ENCODE data around the gene PIP4K2A. TPM values are rescaled to one million over a fixed set of nuclear protein-coding genes. Genes with fewer than 3 reads are reported as not detected.

PIP4K2A gene
- total and polyA plus RNA-seq, 2 experiments from 2014 or later: 39.9 to 40.1 TPM

DNA sequence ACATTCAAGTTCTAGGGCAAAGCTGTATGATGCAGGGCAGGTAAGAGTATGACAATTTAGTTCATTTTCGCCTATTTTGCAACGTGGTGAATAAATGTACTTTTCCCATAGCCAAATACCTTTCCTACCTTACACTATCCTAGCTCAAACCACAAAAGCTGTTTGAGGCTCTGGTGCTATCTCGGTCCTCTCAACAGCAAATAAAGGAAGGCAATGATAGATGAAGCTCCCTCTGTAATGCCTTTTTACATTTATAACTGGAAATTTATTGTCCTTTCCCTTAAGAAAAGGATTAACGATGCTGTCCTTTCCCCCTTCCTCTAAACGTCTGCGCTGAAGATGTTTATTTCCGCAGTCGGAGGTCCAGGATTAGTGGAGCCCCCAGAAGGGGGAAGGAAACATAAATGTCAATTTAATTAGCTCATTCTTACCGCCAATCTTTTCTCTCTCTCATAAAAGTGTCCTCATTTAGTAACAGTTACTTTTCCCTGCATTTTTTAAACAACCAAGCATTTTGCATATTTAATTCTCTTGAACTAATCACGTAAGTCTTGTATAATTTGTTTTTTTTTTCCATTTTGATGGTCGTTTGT lies 114.6 kb downstream of the PIP4K2A start:
- no peaks in the 10 kb centered on the region; the same call in 2 of the 3 replicates for H3K36me3 Mint-ChIP-seq (ENCODE audit: low read depth)
- no peak overlapping the region for H2AFZ ChIP-seq

More for the DNA sequence above, 114.6 kb downstream of the PIP4K2A start:
- H3K4me2 ChIP-seq: no peak overlapping the region
- Mint-ChIP-seq H3K4me3 (no peak overlapping the region), H3K27me3 (ENCODE audit: insufficient read depth, low read depth, poor library complexity) (peaks cover 1% of the 10 kb centered on the region), H3K4me1 (peaks cover 25% of the 10 kb centered on the region), H3K9me3 (no peaks in the 10 kb centered on the region), H3K27ac (no peak overlapping the region)
- no peak for TF ChIP-seq POLR2AphosphoS5 (IDR thresholded peaks at IDR 0.05; ENCODE audit: low read depth)
- no peak for TF ChIP-seq EZH2 (IDR thresholded peaks at IDR 0.05; ENCODE audit: low read depth, unreplicated experiment)
- no peak for TF ChIP-seq ZNF331 (CRISPR knock-in tag; IDR thresholded peaks at IDR 0.05; ENCODE audit: low read depth)
- no peak for TF ChIP-seq STAT1 (IDR thresholded peaks at IDR 0.05; ENCODE audit: unreplicated experiment)
- TF ChIP-seq NANOG (IDR thresholded peaks at IDR 0.05; ENCODE audit: borderline replicate concordance): no peak
- no peak for TF ChIP-seq CREB1 (CRISPR knock-in tag; IDR thresholded peaks at IDR 0.05; ENCODE audit: low read depth)
- TF ChIP-seq, protein P1, sequence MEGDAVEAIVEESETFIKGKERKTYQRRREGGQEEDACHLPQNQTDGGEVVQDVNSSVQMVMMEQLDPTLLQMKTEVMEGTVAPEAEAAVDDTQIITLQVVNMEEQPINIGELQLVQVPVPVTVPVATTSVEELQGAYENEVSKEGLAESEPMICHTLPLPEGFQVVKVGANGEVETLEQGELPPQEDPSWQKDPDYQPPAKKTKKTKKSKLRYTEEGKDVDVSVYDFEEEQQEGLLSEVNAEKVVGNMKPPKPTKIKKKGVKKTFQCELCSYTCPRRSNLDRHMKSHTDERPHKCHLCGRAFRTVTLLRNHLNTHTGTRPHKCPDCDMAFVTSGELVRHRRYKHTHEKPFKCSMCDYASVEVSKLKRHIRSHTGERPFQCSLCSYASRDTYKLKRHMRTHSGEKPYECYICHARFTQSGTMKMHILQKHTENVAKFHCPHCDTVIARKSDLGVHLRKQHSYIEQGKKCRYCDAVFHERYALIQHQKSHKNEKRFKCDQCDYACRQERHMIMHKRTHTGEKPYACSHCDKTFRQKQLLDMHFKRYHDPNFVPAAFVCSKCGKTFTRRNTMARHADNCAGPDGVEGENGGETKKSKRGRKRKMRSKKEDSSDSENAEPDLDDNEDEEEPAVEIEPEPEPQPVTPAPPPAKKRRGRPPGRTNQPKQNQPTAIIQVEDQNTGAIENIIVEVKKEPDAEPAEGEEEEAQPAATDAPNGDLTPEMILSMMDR (conservative IDR thresholded peaks at IDR 0.05; ENCODE audit: low read depth in 2 of 2): no peak
- TF ChIP-seq JUNB (IDR thresholded peaks at IDR 0.05; ENCODE audit: unreplicated experiment): no peak
- TF ChIP-seq EZH2phosphoT487 (IDR thresholded peaks at IDR 0.05; ENCODE audit: unreplicated experiment): no peak
- TF ChIP-seq, protein P2, sequence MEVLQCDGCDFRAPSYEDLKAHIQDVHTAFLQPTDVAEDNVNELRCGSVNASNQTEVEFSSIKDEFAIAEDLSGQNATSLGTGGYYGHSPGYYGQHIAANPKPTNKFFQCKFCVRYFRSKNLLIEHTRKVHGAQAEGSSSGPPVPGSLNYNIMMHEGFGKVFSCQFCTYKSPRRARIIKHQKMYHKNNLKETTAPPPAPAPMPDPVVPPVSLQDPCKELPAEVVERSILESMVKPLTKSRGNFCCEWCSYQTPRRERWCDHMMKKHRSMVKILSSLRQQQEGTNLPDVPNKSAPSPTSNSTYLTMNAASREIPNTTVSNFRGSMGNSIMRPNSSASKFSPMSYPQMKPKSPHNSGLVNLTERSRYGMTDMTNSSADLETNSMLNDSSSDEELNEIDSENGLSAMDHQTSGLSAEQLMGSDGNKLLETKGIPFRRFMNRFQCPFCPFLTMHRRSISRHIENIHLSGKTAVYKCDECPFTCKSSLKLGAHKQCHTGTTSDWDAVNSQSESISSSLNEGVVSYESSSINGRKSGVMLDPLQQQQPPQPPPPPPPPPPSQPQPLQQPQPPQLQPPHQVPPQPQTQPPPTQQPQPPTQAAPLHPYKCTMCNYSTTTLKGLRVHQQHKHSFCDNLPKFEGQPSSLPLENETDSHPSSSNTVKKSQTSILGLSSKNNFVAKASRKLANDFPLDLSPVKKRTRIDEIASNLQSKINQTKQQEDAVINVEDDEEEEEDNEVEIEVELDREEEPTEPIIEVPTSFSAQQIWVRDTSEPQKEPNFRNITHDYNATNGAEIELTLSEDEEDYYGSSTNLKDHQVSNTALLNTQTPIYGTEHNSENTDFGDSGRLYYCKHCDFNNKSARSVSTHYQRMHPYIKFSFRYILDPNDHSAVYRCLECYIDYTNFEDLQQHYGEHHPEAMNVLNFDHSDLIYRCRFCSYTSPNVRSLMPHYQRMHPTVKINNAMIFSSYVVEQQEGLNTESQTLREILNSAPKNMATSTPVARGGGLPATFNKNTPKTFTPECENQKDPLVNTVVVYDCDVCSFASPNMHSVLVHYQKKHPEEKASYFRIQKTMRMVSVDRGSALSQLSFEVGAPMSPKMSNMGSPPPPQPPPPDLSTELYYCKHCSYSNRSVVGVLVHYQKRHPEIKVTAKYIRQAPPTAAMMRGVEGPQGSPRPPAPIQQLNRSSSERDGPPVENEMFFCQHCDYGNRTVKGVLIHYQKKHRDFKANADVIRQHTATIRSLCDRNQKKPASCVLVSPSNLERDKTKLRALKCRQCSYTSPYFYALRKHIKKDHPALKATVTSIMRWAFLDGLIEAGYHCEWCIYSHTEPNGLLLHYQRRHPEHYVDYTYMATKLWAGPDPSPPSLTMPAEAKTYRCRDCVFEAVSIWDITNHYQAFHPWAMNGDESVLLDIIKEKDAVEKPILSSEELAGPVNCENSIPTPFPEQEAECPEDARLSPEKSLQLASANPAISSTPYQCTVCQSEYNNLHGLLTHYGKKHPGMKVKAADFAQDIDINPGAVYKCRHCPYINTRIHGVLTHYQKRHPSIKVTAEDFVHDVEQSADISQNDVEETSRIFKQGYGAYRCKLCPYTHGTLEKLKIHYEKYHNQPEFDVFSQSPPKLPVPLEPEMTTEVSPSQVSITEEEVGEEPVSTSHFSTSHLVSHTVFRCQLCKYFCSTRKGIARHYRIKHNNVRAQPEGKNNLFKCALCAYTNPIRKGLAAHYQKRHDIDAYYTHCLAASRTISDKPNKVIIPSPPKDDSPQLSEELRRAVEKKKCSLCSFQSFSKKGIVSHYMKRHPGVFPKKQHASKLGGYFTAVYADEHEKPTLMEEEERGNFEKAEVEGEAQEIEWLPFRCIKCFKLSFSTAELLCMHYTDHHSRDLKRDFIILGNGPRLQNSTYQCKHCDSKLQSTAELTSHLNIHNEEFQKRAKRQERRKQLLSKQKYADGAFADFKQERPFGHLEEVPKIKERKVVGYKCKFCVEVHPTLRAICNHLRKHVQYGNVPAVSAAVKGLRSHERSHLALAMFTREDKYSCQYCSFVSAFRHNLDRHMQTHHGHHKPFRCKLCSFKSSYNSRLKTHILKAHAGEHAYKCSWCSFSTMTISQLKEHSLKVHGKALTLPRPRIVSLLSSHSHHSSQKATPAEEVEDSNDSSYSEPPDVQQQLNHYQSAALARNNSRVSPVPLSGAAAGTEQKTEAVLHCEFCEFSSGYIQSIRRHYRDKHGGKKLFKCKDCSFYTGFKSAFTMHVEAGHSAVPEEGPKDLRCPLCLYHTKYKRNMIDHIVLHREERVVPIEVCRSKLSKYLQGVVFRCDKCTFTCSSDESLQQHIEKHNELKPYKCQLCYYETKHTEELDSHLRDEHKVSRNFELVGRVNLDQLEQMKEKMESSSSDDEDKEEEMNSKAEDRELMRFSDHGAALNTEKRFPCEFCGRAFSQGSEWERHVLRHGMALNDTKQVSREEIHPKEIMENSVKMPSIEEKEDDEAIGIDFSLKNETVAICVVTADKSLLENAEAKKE (CRISPR knock-in tag; IDR thresholded peaks at IDR 0.05): no peak
- TF ChIP-seq ZNF114 (CRISPR knock-in tag; IDR thresholded peaks at IDR 0.05): no peak
- TF ChIP-seq REST (IDR thresholded peaks at IDR 0.05; ENCODE audit: unreplicated experiment): no peak
- TF ChIP-seq, protein P3, sequence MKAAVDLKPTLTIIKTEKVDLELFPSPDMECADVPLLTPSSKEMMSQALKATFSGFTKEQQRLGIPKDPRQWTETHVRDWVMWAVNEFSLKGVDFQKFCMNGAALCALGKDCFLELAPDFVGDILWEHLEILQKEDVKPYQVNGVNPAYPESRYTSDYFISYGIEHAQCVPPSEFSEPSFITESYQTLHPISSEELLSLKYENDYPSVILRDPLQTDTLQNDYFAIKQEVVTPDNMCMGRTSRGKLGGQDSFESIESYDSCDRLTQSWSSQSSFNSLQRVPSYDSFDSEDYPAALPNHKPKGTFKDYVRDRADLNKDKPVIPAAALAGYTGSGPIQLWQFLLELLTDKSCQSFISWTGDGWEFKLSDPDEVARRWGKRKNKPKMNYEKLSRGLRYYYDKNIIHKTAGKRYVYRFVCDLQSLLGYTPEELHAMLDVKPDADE (IDR thresholded peaks at IDR 0.05): no peak
- no peak overlapping the region for H3K4me3 ChIP-seq
- ATAC-seq: no peak
- no peaks in the 10 kb centered on the region for H3F3A ChIP-seq (replicated peaks; ENCODE audit: low read depth)
- no peaks in the 10 kb centered on the region for H3K36me3 ChIP-seq (ENCODE audit: insufficient read depth)
- DNase-seq (ENCODE audit: low spot score): no peak
- H3K27ac ChIP-seq (ENCODE audit: low read depth): no peak overlapping the region
- peaks cover 1% of the 10 kb centered on the region for H4K20me1 ChIP-seq (replicated peaks; ENCODE audit: insufficient read depth)
- H3K79me2 ChIP-seq (replicated peaks; ENCODE audit: insufficient read depth): peaks cover 23% of the 10 kb centered on the region
- no peaks in the 10 kb centered on the region for H3K9me2 ChIP-seq (ENCODE audit: insufficient read depth)
- H3K4me1 ChIP-seq (ENCODE audit: insufficient read depth): peaks cover 10% of the 10 kb centered on the region
- H3K27me3 ChIP-seq (ENCODE audit: insufficient read depth): no peaks in the 10 kb centered on the region
